H1 (cell line): ENCODE results near the gene LRRC4C. TPM values are rescaled to one million over a fixed set of nuclear protein-coding genes. Genes with fewer than 3 reads are reported as not detected.

ENCODE experiments used
- CTCF ChIA-PET: fragments of 300-600 bp; sonication (Branson Sonifier 250); formaldehyde crosslinking; loops from one replicate; lab custom pipeline; 2021; ENCODE audit not compliant: partially characterized antibody; lab: Charles Lee
- POLR2A ChIA-PET: fragments of 300-600 bp; sonication (Branson Sonifier 250); formaldehyde crosslinking; loops from one replicate; lab custom pipeline; 2021; ENCODE audit warnings: inconsistent platforms; ENCODE audit not compliant: partially characterized antibody; lab: Charles Lee
- DNase-seq, 2 experiments: peaks; one replicate each; pipeline versions ENCODE4 v3.0.0 to v3.0.0-alpha.2; 2010 to 2022; ENCODE audit warnings: low spot score in 2 of 2, low read depth in 1 of 2, mixed read lengths in 1 of 2
- FAIRE-seq: peaks from 2 replicates; lab custom pipeline; 2011; peaks lifted over from hg19 to GRCh38; lab: Jason Lieb, UNC
- H2AFZ ChIP-seq: 2 replicates; pipeline ENCODE4 v1.8.1; 2012; ENCODE audit warnings: low read length, inconsistent platforms
- H2AK5ac ChIP-seq: 2 replicates; pipeline ENCODE4 v1.6.1; 2013; ENCODE audit warnings: low read depth, low read length
- H2BK120ac ChIP-seq: replicated peaks from 2 replicates; pipeline ENCODE3; 2013; ENCODE audit warnings: low read depth, low read length, inconsistent platforms
- H2BK12ac ChIP-seq: 2 replicates; pipeline ENCODE4 v1.6.1; 2013; ENCODE audit warnings: low read depth, low read length
- H2BK15ac ChIP-seq: 2 replicates; pipeline ENCODE4 v1.6.1; 2013; ENCODE audit warnings: low read length
- H2BK20ac ChIP-seq: 2 replicates; pipeline ENCODE4 v1.6.1; 2013; ENCODE audit warnings: low read length
- H2BK5ac ChIP-seq: 2 replicates; pipeline ENCODE4 v1.6.1; 2013; ENCODE audit warnings: low read depth, low read length
- H3K14ac ChIP-seq: 2 replicates; pipeline ENCODE4 v1.6.1; 2013; ENCODE audit warnings: inconsistent platforms; ENCODE audit not compliant: insufficient read length
- H3K18ac ChIP-seq: 2 replicates; pipeline ENCODE4 v1.6.1; 2013; ENCODE audit warnings: low read length; ENCODE audit errors: extremely low read depth
- H3K23ac ChIP-seq: 2 replicates; pipeline ENCODE4 v1.6.1; 2013; ENCODE audit warnings: inconsistent platforms; ENCODE audit not compliant: insufficient read length
- H3K23me2 ChIP-seq: 2 replicates; pipeline ENCODE4 v1.6.1; 2013; ENCODE audit warnings: low read depth, low read length
- H3K27ac ChIP-seq: 2 replicates; pipeline ENCODE4 v1.6.1; 2011; ENCODE audit warnings: low read depth, low read length, inconsistent platforms
- H3K27me3 ChIP-seq, 4 experiments: replicated peaks in 1 of 4; 1 replicate in 1 of 4; 2 replicates in 3 of 4; pipeline versions ENCODE4 v1.6.1 to v1.8.1; 2011 to 2013; ENCODE audit warnings: low read length in 3 of 4, mild to moderate bottlenecking in 3 of 4, inconsistent platforms in 2 of 4, mixed read lengths in 2 of 4, moderate library complexity in 1 of 4; ENCODE audit not compliant: control insufficient read depth in 3 of 4, insufficient read depth in 3 of 4; ENCODE audit errors: extremely low read depth in 1 of 4
- H3K36me3 ChIP-seq, 4 experiments: 2 replicates each; pipeline versions ENCODE4 v1.6.1 to v1.8.1; 2011 to 2013; ENCODE audit warnings: mild to moderate bottlenecking in 4 of 4, low read length in 3 of 4, moderate library complexity in 2 of 4, control low read depth in 1 of 4, inconsistent platforms in 1 of 4; ENCODE audit not compliant: insufficient read depth in 4 of 4, control insufficient read depth in 2 of 4
- H3K4ac ChIP-seq: replicated peaks from 2 replicates; pipeline ENCODE3; 2013; ENCODE audit warnings: low read length, low read depth, mixed read lengths, inconsistent platforms; ENCODE audit not compliant: insufficient read length
- H3K4me1 ChIP-seq, 4 experiments: replicated peaks in 1 of 4; 1 replicate in 1 of 4; 2 replicates in 3 of 4; pipeline versions ENCODE4 v1.6.1 to v1.8.1; 2011 to 2013; ENCODE audit warnings: low read length in 3 of 4, inconsistent platforms in 2 of 4, mixed read lengths in 1 of 4; ENCODE audit not compliant: insufficient read depth in 4 of 4, control insufficient read depth in 3 of 4
- H3K4me2 ChIP-seq, 2 experiments: 2 replicates each; pipeline versions ENCODE4 v1.6.1 to v1.8.1; 2011 to 2013; ENCODE audit warnings: low read depth in 2 of 2, low read length in 2 of 2, control low read depth in 1 of 2, inconsistent platforms in 1 of 2, mild to moderate bottlenecking in 1 of 2; ENCODE audit not compliant: insufficient read depth in 1 of 2
- H3K4me3 ChIP-seq, 4 experiments: fragments of 200-600, 300-600 bp in 1 of 4; sonication (generic), shearing (Covaris generic), sonication (Bioruptor Twin) in 1 of 4; 2 replicates each; pipeline versions ENCODE4 v1.5.1 to v1.8.1; 2011 to 2016; ENCODE audit warnings: low read length in 4 of 4, low read depth in 3 of 4, control low read depth in 2 of 4, inconsistent platforms in 2 of 4, mild to moderate bottlenecking in 2 of 4, mixed read lengths in 1 of 4, moderate library complexity in 1 of 4; ENCODE audit not compliant: insufficient read depth in 2 of 4; ENCODE audit errors: extremely low read depth in 1 of 4
- H3K56ac ChIP-seq: replicated peaks from 2 replicates; pipeline ENCODE3; 2013; ENCODE audit warnings: low read depth, mild to moderate bottlenecking, mixed read lengths, low read length, inconsistent platforms; ENCODE audit not compliant: insufficient read length
- H3K79me1 ChIP-seq: 2 replicates; pipeline ENCODE4 v1.6.1; 2013; ENCODE audit warnings: low read depth, low read length, control low read depth
- H3K79me2 ChIP-seq, 2 experiments: 2 replicates each; pipeline versions ENCODE4 v1.6.1 to v1.8.1; 2012 to 2013; ENCODE audit warnings: low read length in 2 of 2, mild to moderate bottlenecking in 2 of 2, inconsistent platforms in 1 of 2; ENCODE audit not compliant: insufficient read depth in 2 of 2, control insufficient read depth in 1 of 2
- H3K9ac ChIP-seq, 4 experiments: replicated peaks in 1 of 4; 1 replicate in 1 of 4; 2 replicates in 3 of 4; pipeline versions ENCODE4 v1.6.1 to v1.8.1; 2011 to 2013; ENCODE audit warnings: low read depth in 3 of 4, low read length in 3 of 4, control low read depth in 2 of 4, mild to moderate bottlenecking in 2 of 4, moderate library complexity in 2 of 4, inconsistent platforms in 1 of 4; ENCODE audit errors: extremely low read depth in 1 of 4
- H3K9me3 ChIP-seq, 2 experiments: 2 replicates each; pipeline versions ENCODE4 v1.6.1 to v1.8.1; 2012 to 2013; ENCODE audit warnings: mild to moderate bottlenecking in 2 of 2, moderate library complexity in 2 of 2, control low read depth in 1 of 2, inconsistent platforms in 1 of 2, low read depth in 1 of 2, low read length in 1 of 2, mixed read lengths in 1 of 2; ENCODE audit not compliant: insufficient read depth in 2 of 2
- H4K20me1 ChIP-seq, 2 experiments: replicated peaks in 1 of 2; 2 replicates each; pipeline versions ENCODE3 to v1.8.1; 2011 to 2013; ENCODE audit warnings: inconsistent platforms in 2 of 2, low read length in 2 of 2, mild to moderate bottlenecking in 1 of 2; ENCODE audit not compliant: insufficient read depth in 2 of 2, control insufficient read depth in 1 of 2
- H4K5ac ChIP-seq: 2 replicates; pipeline ENCODE4 v1.6.1; 2013; ENCODE audit warnings: low read length, low read depth, mixed read lengths, inconsistent platforms; ENCODE audit not compliant: insufficient read length
- H4K8ac ChIP-seq: 2 replicates; pipeline ENCODE4 v1.8.0; 2013; ENCODE audit warnings: mild to moderate bottlenecking, moderate library complexity, low read length, inconsistent platforms; ENCODE audit not compliant: insufficient read depth; ENCODE audit errors: extremely low read depth
- H4K91ac ChIP-seq: replicated peaks from 2 replicates; pipeline ENCODE3; 2013; ENCODE audit warnings: low read length, mixed read lengths, inconsistent platforms; ENCODE audit not compliant: insufficient read length
- MAFK ChIP-seq: IDR thresholded peaks from 2 replicates; pipeline ENCODE4 v1.6.1; 2012; ENCODE audit warnings: low read depth, mild to moderate bottlenecking, improper control_type of control experiment, low read length
- POLR2AphosphoS5 ChIP-seq: IDR thresholded peaks from 2 replicates; pipeline ENCODE4 v1.6.1; 2011; ENCODE audit warnings: low read depth, low read length
- WGBS, 2 experiments: shearing (Covaris generic) in 1 of 2; methylation state at CpG; one replicate each; pipeline versions ENCODE4 v1.1.6 to v1.1.7; 2013 to 2015; ENCODE audit warnings: low lambda C conversion rate in 2 of 2, mixed read lengths in 2 of 2, inconsistent platforms in 1 of 2, low coverage in 1 of 2, missing lambda C conversion rate in 1 of 2; ENCODE audit not compliant: insufficient replicate concordance in 2 of 2, insufficient coverage in 1 of 2, insufficient read length in 1 of 2; ENCODE audit errors: extremely low coverage in 1 of 2, missing lambda C conversion rate in 1 of 2; 5-methylcytosine and 5-hydroxymethylcytosine counted together
- polyA plus RNA-seq, 7 experiments: library from polyadenylated mRNA; depleted of rRNA in 3 of 7; stranded (reverse) in 5 of 7; unstranded in 2 of 7; fragments of >200 nt in 5 of 7; fragments of 200-250 nt in 2 of 7; gene quantifications; 1 replicate in 5 of 7; 2 replicates in 1 of 7; 4 replicates in 1 of 7; pipeline versions ENCODE4 v1.2.1 to v1.2.3, GENCODE V29; 2011 to 2013; ENCODE audit warnings: missing spikeins in 2 of 7, mixed read lengths in 2 of 7
- total RNA-seq: library from RNA; stranded (reverse); fragmentation: NEBNext Ultra II Directional; extraction: Animal tissue kit (Norgen Biotek cat#: 25700); gene quantifications from 2 replicates; pipeline ENCODE4 v1.2.1, GENCODE V29; 2021

LRRC4C gene
- total and polyA plus RNA-seq, 2 of the 8 experiments (the other 6 are each of a cell fraction or from before 2014, with no cell fraction given): 0.23 to 2.2 TPM

DNA sequence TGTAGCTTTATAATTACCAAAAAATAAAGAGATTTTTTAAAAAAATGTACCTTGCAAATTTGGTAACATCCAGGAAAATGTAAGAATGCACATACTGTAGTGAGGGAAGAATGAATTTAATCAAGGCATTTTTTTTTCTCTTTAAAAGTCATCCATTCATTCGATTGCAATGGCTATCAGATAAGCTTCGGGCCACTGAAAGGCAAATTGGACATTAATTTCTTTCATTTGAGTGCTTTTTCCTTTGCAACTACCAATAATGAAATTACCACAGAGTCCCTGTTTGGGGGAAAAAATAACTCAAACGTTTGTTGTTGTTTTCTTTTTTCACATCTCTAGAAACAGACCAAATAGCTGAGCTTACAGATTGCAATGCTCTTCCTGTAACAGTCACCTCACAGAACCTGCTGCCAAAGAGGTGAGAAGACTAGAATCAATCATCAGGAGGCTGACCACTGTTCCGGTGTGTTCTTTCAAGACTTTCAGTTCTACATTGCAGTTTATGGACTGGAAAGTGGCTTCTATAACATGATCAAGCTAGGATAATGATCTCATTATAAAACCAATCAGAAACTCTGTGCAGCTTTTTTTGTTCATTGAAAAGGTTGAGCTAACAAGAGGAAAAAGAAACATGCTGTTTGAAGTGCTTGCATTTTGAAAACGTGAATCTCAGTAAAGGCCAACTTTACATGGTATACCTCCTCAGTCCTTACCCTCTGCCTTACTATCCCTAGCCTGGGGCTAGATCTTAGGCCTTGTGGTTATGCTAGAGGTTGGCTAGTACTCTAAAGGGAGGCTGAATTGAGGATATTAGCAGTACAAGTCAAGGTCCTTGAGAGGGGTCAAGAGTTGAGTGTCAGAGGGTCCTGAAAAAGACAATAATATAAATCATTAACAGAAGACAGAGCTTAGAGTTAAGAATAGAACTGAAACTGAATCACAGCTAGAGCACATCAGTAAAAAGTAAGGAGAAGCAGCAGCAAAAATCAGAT is 1276.1 kb downstream of the LRRC4C start:
- Histone ChIP-seq H3K79me2 (no peaks in the 10 kb centered on the region), H2BK12ac (no peak overlapping the region), H4K8ac (no peak overlapping the region), H3K56ac (no peak overlapping the region), H2BK20ac (no peak overlapping the region), H3K4me1 (no peaks in the 10 kb centered on the region), H2BK15ac (no peak overlapping the region), H2AFZ (no peak overlapping the region), H4K5ac (no peak overlapping the region), H4K20me1 (no peaks in the 10 kb centered on the region), H3K27me3 (peaks cover 0 to 1% (median 0%) of the 10 kb centered on the region in 4 experiments; a peak in 1 of 7 replicates), H3K4me2 (no peak overlapping the region), H3K9ac (no peak overlapping the region), H3K9me3 (no peaks in the 10 kb centered on the region), H3K79me1 (no peaks in the 10 kb centered on the region), H2AK5ac (no peak overlapping the region), H3K27ac (no peak overlapping the region), H4K91ac (no peak overlapping the region), H3K4me3 (no peak overlapping the region), H3K36me3 (no peaks in the 10 kb centered on the region), H2BK120ac (no peak overlapping the region), H3K4ac (no peak overlapping the region), H2BK5ac (no peak overlapping the region), H3K23me2 (no peaks in the 10 kb centered on the region), H3K14ac (no peak overlapping the region), H3K23ac (no peak overlapping the region), H3K18ac (no peak overlapping the region)
- ChIA-PET CTCF (interaction anchor here (0.6 to 0.8 kb wide), 2 partner anchors 15 to 359 kb away, joined by 3 read pairs; no protein-coding TSS in a partner anchor), POLR2A (no interaction called here)
- FAIRE-seq (no peak), DNase-seq (no peak)
- no peak for TF ChIP-seq POLR2AphosphoS5
- no peak for TF ChIP-seq MAFK
- 78% methylated on average over 5 of the region's 5 CpGs; no CpG with 5 or more reads in 1 of the 2 experiments for WGBS, 2 experiments
